H1 (cell line): ENCODE data around the gene UBAC1. TPM values are rescaled to one million over a fixed set of nuclear protein-coding genes. Genes with fewer than 3 reads are reported as not detected.

Experiments
- CTCF ChIA-PET: fragments of 300-600 bp; sonication (Branson Sonifier 250); formaldehyde crosslinking; loops from one replicate; lab custom pipeline; 2021; ENCODE audit not compliant: partially characterized antibody; lab: Charles Lee
- POLR2A ChIA-PET: fragments of 300-600 bp; sonication (Branson Sonifier 250); formaldehyde crosslinking; loops from one replicate; lab custom pipeline; 2021; ENCODE audit warnings: inconsistent platforms; ENCODE audit not compliant: partially characterized antibody; lab: Charles Lee
- DNase-seq, 2 experiments: peaks; one replicate each; pipeline versions ENCODE4 v3.0.0 to v3.0.0-alpha.2; 2010 to 2022; ENCODE audit warnings: low spot score in 2 of 2, low read depth in 1 of 2, mixed read lengths in 1 of 2
- FAIRE-seq: peaks from 2 replicates; lab custom pipeline; 2011; peaks lifted over from hg19 to GRCh38; lab: Jason Lieb, UNC
- H2AFZ ChIP-seq: 2 replicates; pipeline ENCODE4 v1.8.1; 2012; ENCODE audit warnings: low read length, inconsistent platforms
- H2AK5ac ChIP-seq: 2 replicates; pipeline ENCODE4 v1.6.1; 2013; ENCODE audit warnings: low read depth, low read length
- H2BK120ac ChIP-seq: replicated peaks from 2 replicates; pipeline ENCODE3; 2013; ENCODE audit warnings: low read depth, low read length, inconsistent platforms
- H2BK12ac ChIP-seq: 2 replicates; pipeline ENCODE4 v1.6.1; 2013; ENCODE audit warnings: low read depth, low read length
- H2BK15ac ChIP-seq: 2 replicates; pipeline ENCODE4 v1.6.1; 2013; ENCODE audit warnings: low read length
- H2BK20ac ChIP-seq: 2 replicates; pipeline ENCODE4 v1.6.1; 2013; ENCODE audit warnings: low read length
- H2BK5ac ChIP-seq: 2 replicates; pipeline ENCODE4 v1.6.1; 2013; ENCODE audit warnings: low read depth, low read length
- H3K14ac ChIP-seq: 2 replicates; pipeline ENCODE4 v1.6.1; 2013; ENCODE audit warnings: inconsistent platforms; ENCODE audit not compliant: insufficient read length
- H3K18ac ChIP-seq: 2 replicates; pipeline ENCODE4 v1.6.1; 2013; ENCODE audit warnings: low read length; ENCODE audit errors: extremely low read depth
- H3K23ac ChIP-seq: 2 replicates; pipeline ENCODE4 v1.6.1; 2013; ENCODE audit warnings: inconsistent platforms; ENCODE audit not compliant: insufficient read length
- H3K23me2 ChIP-seq: 2 replicates; pipeline ENCODE4 v1.6.1; 2013; ENCODE audit warnings: low read depth, low read length
- H3K27ac ChIP-seq: 2 replicates; pipeline ENCODE4 v1.6.1; 2011; ENCODE audit warnings: low read depth, low read length, inconsistent platforms
- H3K27me3 ChIP-seq, 4 experiments: replicated peaks in 1 of 4; 1 replicate in 1 of 4; 2 replicates in 3 of 4; pipeline versions ENCODE4 v1.6.1 to v1.8.1; 2011 to 2013; ENCODE audit warnings: low read length in 3 of 4, mild to moderate bottlenecking in 3 of 4, inconsistent platforms in 2 of 4, mixed read lengths in 2 of 4, moderate library complexity in 1 of 4; ENCODE audit not compliant: control insufficient read depth in 3 of 4, insufficient read depth in 3 of 4; ENCODE audit errors: extremely low read depth in 1 of 4
- H3K36me3 ChIP-seq, 4 experiments: 2 replicates each; pipeline versions ENCODE4 v1.6.1 to v1.8.1; 2011 to 2013; ENCODE audit warnings: mild to moderate bottlenecking in 4 of 4, low read length in 3 of 4, moderate library complexity in 2 of 4, control low read depth in 1 of 4, inconsistent platforms in 1 of 4; ENCODE audit not compliant: insufficient read depth in 4 of 4, control insufficient read depth in 2 of 4
- H3K4ac ChIP-seq: replicated peaks from 2 replicates; pipeline ENCODE3; 2013; ENCODE audit warnings: low read length, low read depth, mixed read lengths, inconsistent platforms; ENCODE audit not compliant: insufficient read length
- H3K4me1 ChIP-seq, 4 experiments: replicated peaks in 1 of 4; 1 replicate in 1 of 4; 2 replicates in 3 of 4; pipeline versions ENCODE4 v1.6.1 to v1.8.1; 2011 to 2013; ENCODE audit warnings: low read length in 3 of 4, inconsistent platforms in 2 of 4, mixed read lengths in 1 of 4; ENCODE audit not compliant: insufficient read depth in 4 of 4, control insufficient read depth in 3 of 4
- H3K4me2 ChIP-seq, 2 experiments: 2 replicates each; pipeline versions ENCODE4 v1.6.1 to v1.8.1; 2011 to 2013; ENCODE audit warnings: low read depth in 2 of 2, low read length in 2 of 2, control low read depth in 1 of 2, inconsistent platforms in 1 of 2, mild to moderate bottlenecking in 1 of 2; ENCODE audit not compliant: insufficient read depth in 1 of 2
- H3K4me3 ChIP-seq, 4 experiments: fragments of 200-600, 300-600 bp in 1 of 4; sonication (generic), shearing (Covaris generic), sonication (Bioruptor Twin) in 1 of 4; 2 replicates each; pipeline versions ENCODE4 v1.5.1 to v1.8.1; 2011 to 2016; ENCODE audit warnings: low read length in 4 of 4, low read depth in 3 of 4, control low read depth in 2 of 4, inconsistent platforms in 2 of 4, mild to moderate bottlenecking in 2 of 4, mixed read lengths in 1 of 4, moderate library complexity in 1 of 4; ENCODE audit not compliant: insufficient read depth in 2 of 4; ENCODE audit errors: extremely low read depth in 1 of 4
- H3K56ac ChIP-seq: replicated peaks from 2 replicates; pipeline ENCODE3; 2013; ENCODE audit warnings: low read depth, mild to moderate bottlenecking, mixed read lengths, low read length, inconsistent platforms; ENCODE audit not compliant: insufficient read length
- H3K79me1 ChIP-seq: 2 replicates; pipeline ENCODE4 v1.6.1; 2013; ENCODE audit warnings: low read depth, low read length, control low read depth
- H3K79me2 ChIP-seq, 2 experiments: 2 replicates each; pipeline versions ENCODE4 v1.6.1 to v1.8.1; 2012 to 2013; ENCODE audit warnings: low read length in 2 of 2, mild to moderate bottlenecking in 2 of 2, inconsistent platforms in 1 of 2; ENCODE audit not compliant: insufficient read depth in 2 of 2, control insufficient read depth in 1 of 2
- H3K9ac ChIP-seq, 4 experiments: replicated peaks in 1 of 4; 1 replicate in 1 of 4; 2 replicates in 3 of 4; pipeline versions ENCODE4 v1.6.1 to v1.8.1; 2011 to 2013; ENCODE audit warnings: low read depth in 3 of 4, low read length in 3 of 4, control low read depth in 2 of 4, mild to moderate bottlenecking in 2 of 4, moderate library complexity in 2 of 4, inconsistent platforms in 1 of 4; ENCODE audit errors: extremely low read depth in 1 of 4
- H3K9me3 ChIP-seq, 2 experiments: 2 replicates each; pipeline versions ENCODE4 v1.6.1 to v1.8.1; 2012 to 2013; ENCODE audit warnings: mild to moderate bottlenecking in 2 of 2, moderate library complexity in 2 of 2, control low read depth in 1 of 2, inconsistent platforms in 1 of 2, low read depth in 1 of 2, low read length in 1 of 2, mixed read lengths in 1 of 2; ENCODE audit not compliant: insufficient read depth in 2 of 2
- H4K20me1 ChIP-seq, 2 experiments: replicated peaks in 1 of 2; 2 replicates each; pipeline versions ENCODE3 to v1.8.1; 2011 to 2013; ENCODE audit warnings: inconsistent platforms in 2 of 2, low read length in 2 of 2, mild to moderate bottlenecking in 1 of 2; ENCODE audit not compliant: insufficient read depth in 2 of 2, control insufficient read depth in 1 of 2
- H4K5ac ChIP-seq: 2 replicates; pipeline ENCODE4 v1.6.1; 2013; ENCODE audit warnings: low read length, low read depth, mixed read lengths, inconsistent platforms; ENCODE audit not compliant: insufficient read length
- H4K8ac ChIP-seq: 2 replicates; pipeline ENCODE4 v1.8.0; 2013; ENCODE audit warnings: mild to moderate bottlenecking, moderate library complexity, low read length, inconsistent platforms; ENCODE audit not compliant: insufficient read depth; ENCODE audit errors: extremely low read depth
- H4K91ac ChIP-seq: replicated peaks from 2 replicates; pipeline ENCODE3; 2013; ENCODE audit warnings: low read length, mixed read lengths, inconsistent platforms; ENCODE audit not compliant: insufficient read length
- CBX8 ChIP-seq: fragments of 300-800, 300-1000 bp; sonication (generic); IDR thresholded peaks from 2 replicates; pipeline ENCODE4 v1.7.1; 2016; ENCODE audit warnings: low read depth, low read length, borderline replicate concordance
- CEBPB ChIP-seq: IDR thresholded peaks from 2 replicates; pipeline ENCODE4 v1.6.1; 2012; ENCODE audit warnings: low read depth, low read length
- CTBP2 ChIP-seq: IDR thresholded peaks from 2 replicates; pipeline ENCODE4 v1.7.0; 2011; ENCODE audit warnings: borderline replicate concordance, mild to moderate bottlenecking, moderate library complexity, mixed read lengths, low read length; ENCODE audit not compliant: insufficient read depth, insufficient read length
- JUN ChIP-seq: IDR thresholded peaks from 2 replicates; pipeline ENCODE4 v1.6.1; 2011; ENCODE audit warnings: low read depth, mild to moderate bottlenecking, improper control_type of control experiment, low read length
- JUND ChIP-seq: IDR thresholded peaks from 2 replicates; pipeline ENCODE4 v1.6.1; 2011; ENCODE audit warnings: mild to moderate bottlenecking, improper control_type of control experiment, low read length
- MAFK ChIP-seq: IDR thresholded peaks from 2 replicates; pipeline ENCODE4 v1.6.1; 2012; ENCODE audit warnings: low read depth, mild to moderate bottlenecking, improper control_type of control experiment, low read length
- NANOG ChIP-seq: IDR thresholded peaks from 2 replicates; pipeline ENCODE4 v1.6.1; 2011; ENCODE audit warnings: low read length, low read depth, mild to moderate bottlenecking, inconsistent platforms; ENCODE audit not compliant: insufficient read depth, poor library complexity, severe bottlenecking
- RXRA ChIP-seq: IDR thresholded peaks from 2 replicates; pipeline ENCODE4 v1.6.1; 2011; ENCODE audit warnings: low read depth, mild to moderate bottlenecking, low read length, moderate library complexity; ENCODE audit not compliant: insufficient read depth
- SAP30 ChIP-seq: fragments of 300-600 bp; sonication (generic); IDR thresholded peaks from 2 replicates; pipeline ENCODE4 v1.7.1; 2012; ENCODE audit warnings: low read length, moderate library complexity, mild to moderate bottlenecking, inconsistent platforms; ENCODE audit not compliant: insufficient read depth, insufficient replicate concordance
- SP1 ChIP-seq: IDR thresholded peaks from 2 replicates; pipeline ENCODE4 v1.6.1; 2011; ENCODE audit warnings: low read depth, low read length
- SP2 ChIP-seq: IDR thresholded peaks from 2 replicates; pipeline ENCODE4 v1.6.1; 2012; ENCODE audit warnings: mild to moderate bottlenecking, low read length, inconsistent platforms
- TBP ChIP-seq: IDR thresholded peaks from 2 replicates; pipeline ENCODE4 v1.6.1; 2011; ENCODE audit warnings: low read depth, low read length, improper control_type of control experiment
- WGBS, 2 experiments: shearing (Covaris generic) in 1 of 2; methylation state at CpG; one replicate each; pipeline versions ENCODE4 v1.1.6 to v1.1.7; 2013 to 2015; ENCODE audit warnings: low lambda C conversion rate in 2 of 2, mixed read lengths in 2 of 2, inconsistent platforms in 1 of 2, low coverage in 1 of 2, missing lambda C conversion rate in 1 of 2; ENCODE audit not compliant: insufficient replicate concordance in 2 of 2, insufficient coverage in 1 of 2, insufficient read length in 1 of 2; ENCODE audit errors: extremely low coverage in 1 of 2, missing lambda C conversion rate in 1 of 2; 5-methylcytosine and 5-hydroxymethylcytosine counted together
- polyA plus RNA-seq, 7 experiments: library from polyadenylated mRNA; depleted of rRNA in 3 of 7; stranded (reverse) in 5 of 7; unstranded in 2 of 7; fragments of >200 nt in 5 of 7; fragments of 200-250 nt in 2 of 7; gene quantifications; 1 replicate in 5 of 7; 2 replicates in 1 of 7; 4 replicates in 1 of 7; pipeline versions ENCODE4 v1.2.1 to v1.2.3, GENCODE V29; 2011 to 2013; ENCODE audit warnings: missing spikeins in 2 of 7, mixed read lengths in 2 of 7
- total RNA-seq: library from RNA; stranded (reverse); fragmentation: NEBNext Ultra II Directional; extraction: Animal tissue kit (Norgen Biotek cat#: 25700); gene quantifications from 2 replicates; pipeline ENCODE4 v1.2.1, GENCODE V29; 2021

UBAC1 gene
- total and polyA plus RNA-seq, 2 of the 8 experiments (the other 6 are each of a cell fraction or from before 2014, with no cell fraction given): 59.3 to 85.2 TPM

GRCh38 chr9:135948446-135948845 lies 12.7 kb downstream of the UBAC1 start:
- Histone ChIP-seq H2BK5ac (no peak overlapping the region; the same call in 1 of the 2 replicates), H3K4me1 (no peaks in the 10 kb centered on the region; a peak in 1 of 7 replicates), H3K14ac (no peak overlapping the region), H3K79me1 (peaks cover 2% of the 10 kb centered on the region; the same call in 1 of the 2 replicates), H2AFZ (no peak overlapping the region), H2BK12ac (no peak overlapping the region), H2AK5ac (no peak overlapping the region), H3K4me2 (no peak overlapping the region), H3K4ac (no peak overlapping the region), H2BK120ac (no peak overlapping the region), H3K56ac (no peak overlapping the region), H3K79me2 (no peaks in the 10 kb centered on the region), H2BK20ac (no peak overlapping the region), H3K9ac (no peak overlapping the region), H3K23ac (no peak overlapping the region), H4K5ac (no peak overlapping the region), H4K8ac (no peak overlapping the region), H3K27me3 (no peaks in the 10 kb centered on the region), H4K91ac (no peak overlapping the region), H3K23me2 (peaks cover 3% of the 10 kb centered on the region; the same call in 1 of the 2 replicates), H3K36me3 (peaks cover 12 to 52% (median 29%) of the 10 kb centered on the region in 4 experiments), H3K9me3 (no peaks in the 10 kb centered on the region), H3K4me3 (no peak overlapping the region), H3K18ac (no peak overlapping the region), H4K20me1 (peaks cover 6 to 9% of the 10 kb centered on the region in 2 experiments), H3K27ac (no peak overlapping the region), H2BK15ac (no peak overlapping the region)
- ChIA-PET CTCF (interaction anchor here (0.6 to 1.2 kb wide), 2 partner anchors 14 to 43 kb away, joined by 3 to 4 read pairs; no protein-coding TSS in a partner anchor), POLR2A (no interaction called here)
- DNase-seq: no peak
- TF ChIP-seq JUN (no peak), NANOG (no peak), RXRA (no peak), CBX8 (no peak), SP1 (no peak), CEBPB (no peak), SP2 (no peak), MAFK (no peak), JUND (no peak), CTBP2 (no peak), TBP (no peak), SAP30 (no peak)
- FAIRE-seq: no peak
- WGBS, 2 experiments: 87% methylated on average over 11 of the region's 11 CpGs; no CpG with 5 or more reads in 1 of the 2 experiments
